ENCODE results near the gene FAM185A.
"Not testable (repeated sequence)": the region's sequence is repeated elsewhere in the genome, so short reads cannot be mapped to it uniquely, and the experiment has no call there.

FAM185A gene

GRCh38 chr7:102748605-102749444 lies at the start of gene FAM185A:
FAM185A (plus strand) TSS chr7:102748999; CDS start chr7:102749208, 209 bp downstream.
- H3K36me3 ChIP-seq; intact Hi-C loops (cut with DNase I; ENCODE audit: low total_unique reads); H3K27me3 ChIP-seq; H3K9me3 ChIP-seq: not testable (repeated sequence)
- H3K27ac ChIP-seq, result peak within 1 kb of the TSS; percentile 80 to 83
- H3K4me1 ChIP-seq, result peaks cover 0 to 19% (median 5%) of the 10 kb centered on the region in 4 donors
- DNase-seq, result peak; percentile 99 to 100
- H3K4me3 ChIP-seq, result peak within 1 kb of the TSS; percentile 70 to 74

- H3K4me3 ChIP-seq; intact Hi-C loops (cut with DNase I; ENCODE audit: low total_unique reads); H3K36me3 ChIP-seq; H3K27ac ChIP-seq; H3K4me1 ChIP-seq; DNase-seq; H3K9me3 ChIP-seq; H3K27me3 ChIP-seq: not testable (repeated sequence)
Measured at GRCh38 chr7:102713011-102713690, 35.6 kb upstream of the FAM185A start.

GRCh38 chr7:102713691-102714080 lies 35.1 kb upstream of the FAM185A start:
- H3K27me3 ChIP-seq; DNase-seq; H3K4me3 ChIP-seq; H3K4me1 ChIP-seq; H3K27ac ChIP-seq; intact Hi-C loops (cut with DNase I; ENCODE audit: low total_unique reads); H3K9me3 ChIP-seq; H3K36me3 ChIP-seq: not testable (repeated sequence)

- H3K27me3 ChIP-seq; intact Hi-C loops (cut with DNase I; ENCODE audit: low total_unique reads); H3K36me3 ChIP-seq; H3K27ac ChIP-seq; DNase-seq; H3K4me1 ChIP-seq; H3K9me3 ChIP-seq; H3K4me3 ChIP-seq: not testable (repeated sequence)
Measured at GRCh38 chr7:102714774-102715522, 33.9 kb upstream of the FAM185A start.

GRCh38 chr7:102715718-102716117 lies 33.1 kb upstream of the FAM185A start:
- H3K4me3 ChIP-seq; DNase-seq; H3K36me3 ChIP-seq; H3K27me3 ChIP-seq; intact Hi-C loops (cut with DNase I; ENCODE audit: low total_unique reads); H3K27ac ChIP-seq; H3K9me3 ChIP-seq; H3K4me1 ChIP-seq: not testable (repeated sequence)

- intact Hi-C loops (cut with DNase I; ENCODE audit: low total_unique reads); DNase-seq; H3K27ac ChIP-seq; H3K4me3 ChIP-seq; H3K9me3 ChIP-seq; H3K27me3 ChIP-seq; H3K4me1 ChIP-seq; H3K36me3 ChIP-seq: not testable (repeated sequence)
Measured at GRCh38 chr7:102718491-102718890, 30.3 kb upstream of the FAM185A start.

GRCh38 chr7:102726170-102726569 lies 22.6 kb upstream of the FAM185A start:
- H3K4me1 ChIP-seq; H3K4me3 ChIP-seq; H3K36me3 ChIP-seq; H3K27me3 ChIP-seq; intact Hi-C loops (cut with DNase I; ENCODE audit: low total_unique reads); H3K27ac ChIP-seq; H3K9me3 ChIP-seq; DNase-seq: not testable (repeated sequence)

- H3K9me3 ChIP-seq; H3K27me3 ChIP-seq; intact Hi-C loops (cut with DNase I; ENCODE audit: low total_unique reads); H3K4me3 ChIP-seq; H3K36me3 ChIP-seq; DNase-seq; H3K27ac ChIP-seq; H3K4me1 ChIP-seq: not testable (repeated sequence)
Measured at GRCh38 chr7:102729670-102730069, 19.1 kb upstream of the FAM185A start.

- H3K9me3 ChIP-seq; intact Hi-C loops (cut with DNase I; ENCODE audit: low total_unique reads); H3K36me3 ChIP-seq; H3K4me3 ChIP-seq; DNase-seq; H3K27me3 ChIP-seq; H3K27ac ChIP-seq; H3K4me1 ChIP-seq: not testable (repeated sequence)
Measured at GRCh38 chr7:102730431-102730830, 18.4 kb upstream of the FAM185A start.

GRCh38 chr7:102742002-102742771 lies 6.6 kb upstream of the FAM185A start:
- H3K27me3 ChIP-seq; H3K4me3 ChIP-seq; intact Hi-C loops (cut with DNase I; ENCODE audit: low total_unique reads); H3K27ac ChIP-seq; DNase-seq; H3K9me3 ChIP-seq; H3K36me3 ChIP-seq; H3K4me1 ChIP-seq: not testable (repeated sequence)

GRCh38 chr7:102743861-102744260 lies 4.9 kb upstream of the FAM185A start:
- H3K27ac ChIP-seq; DNase-seq; H3K27me3 ChIP-seq; intact Hi-C loops (cut with DNase I; ENCODE audit: low total_unique reads); H3K9me3 ChIP-seq; H3K4me1 ChIP-seq; H3K4me3 ChIP-seq; H3K36me3 ChIP-seq: not testable (repeated sequence)

- DNase-seq; intact Hi-C loops (cut with DNase I; ENCODE audit: low total_unique reads); H3K36me3 ChIP-seq; H3K27ac ChIP-seq; H3K27me3 ChIP-seq; H3K4me3 ChIP-seq; H3K9me3 ChIP-seq: not testable (repeated sequence)
- peaks cover 0 to 15% (median 4%) of the 10 kb centered on the region in 4 donors for H3K4me1 ChIP-seq
Measured at GRCh38 chr7:102745494-102746288, 3.1 kb upstream of the FAM185A start.

- peak overlapping the region; percentile 70 to 74 for H3K4me3 ChIP-seq
- H3K27me3 ChIP-seq; H3K36me3 ChIP-seq; DNase-seq; intact Hi-C loops (cut with DNase I; ENCODE audit: low total_unique reads); H3K9me3 ChIP-seq: not testable (repeated sequence)
- H3K27ac ChIP-seq, result peak overlapping the region; percentile 80 to 83
- H3K4me1 ChIP-seq, result peaks cover 0 to 19% (median 5%) of the 10 kb centered on the region in 4 donors
Measured at GRCh38 chr7:102749445-102749786, 617 bp downstream of the FAM185A start.

All from tibial artery (tissue), 4 donors.